H1 (cell line): ENCODE results near the gene CYSRT1. TPM values are rescaled to one million over a fixed set of nuclear protein-coding genes. Genes with fewer than 3 reads are reported as not detected.

Source experiments
- GTF2F1 ChIP-seq: IDR thresholded peaks from 2 replicates; pipeline ENCODE4 v1.6.1; 2012; ENCODE audit warnings: low read depth, low read length, improper control_type of control experiment, borderline replicate concordance
- USF2 ChIP-seq: IDR thresholded peaks from 2 replicates; pipeline ENCODE4 v1.6.1; 2011; ENCODE audit warnings: low read length, improper control_type of control experiment
- polyA plus RNA-seq, 7 experiments: library from polyadenylated mRNA; depleted of rRNA in 3 of 7; stranded (reverse) in 5 of 7; unstranded in 2 of 7; fragments of >200 nt in 5 of 7; fragments of 200-250 nt in 2 of 7; gene quantifications; 1 replicate in 5 of 7; 2 replicates in 1 of 7; 4 replicates in 1 of 7; pipeline versions ENCODE4 v1.2.1 to v1.2.3, GENCODE V29; 2011 to 2013; ENCODE audit warnings: missing spikeins in 2 of 7, mixed read lengths in 2 of 7
- total RNA-seq: library from RNA; stranded (reverse); fragmentation: NEBNext Ultra II Directional; extraction: Animal tissue kit (Norgen Biotek cat#: 25700); gene quantifications from 2 replicates; pipeline ENCODE4 v1.2.1, GENCODE V29; 2021

The CYSRT1 gene
- total and polyA plus RNA-seq, 2 of the 8 experiments (the other 6 are each of a cell fraction or from before 2014, with no cell fraction given): 1.0 to 6.5 TPM

GRCh38 chr9:137235424-137236237 lies 10.7 kb downstream of the CYSRT1 start (continued):
- TF ChIP-seq USF2: no peak
- TF ChIP-seq GTF2F1: no peak
